ENCODE measurements around the gene RBMS3.
"Not testable (repeated sequence)": the region's sequence is repeated elsewhere in the genome, so short reads cannot be mapped to it uniquely, and the experiment has no call there.

RBMS3 gene

GRCh38 chr3:29393946-29394345 is 113.1 kb downstream of the RBMS3 start:
- DNase-seq, result not testable (repeated sequence)

DNA sequence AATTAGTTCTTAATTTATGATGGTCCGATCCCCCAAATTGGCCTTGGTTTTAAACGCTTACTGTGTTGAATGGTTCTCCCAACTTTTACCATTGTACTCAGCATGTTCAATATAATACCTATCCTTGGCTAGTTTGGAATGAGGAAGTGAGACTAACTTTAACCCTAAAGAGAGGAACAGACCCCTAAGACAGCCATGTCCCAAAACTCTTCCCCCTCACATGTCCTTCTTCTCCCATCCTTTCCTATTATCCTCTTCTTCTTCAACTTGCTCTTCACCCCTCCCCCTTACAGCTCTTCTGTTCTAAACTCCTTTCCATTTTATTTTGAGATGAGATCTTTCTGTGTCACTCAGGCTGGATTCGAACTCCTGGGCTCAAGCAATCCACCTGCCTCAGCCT is 116.5 kb downstream of the RBMS3 start:
- no peak for DNase-seq

DNA sequence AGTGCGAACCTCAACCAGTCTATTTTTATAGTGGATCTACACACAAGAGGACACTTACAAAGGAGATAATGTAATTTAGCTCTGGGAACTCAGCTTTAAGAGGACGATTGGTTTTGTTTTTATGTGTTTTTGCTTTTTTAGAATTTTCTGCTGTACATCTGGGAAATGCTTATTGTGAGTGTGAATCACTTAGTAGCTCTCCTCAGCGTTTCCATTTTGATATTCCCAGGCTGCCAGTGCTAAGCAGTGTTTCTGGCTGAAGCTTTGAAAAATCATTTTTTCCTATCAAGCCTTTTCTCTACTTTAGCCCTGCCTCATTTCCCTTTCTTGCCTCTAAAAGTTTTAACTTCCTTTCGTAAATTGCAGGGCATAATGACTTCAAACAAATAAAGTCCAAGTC is 117.9 kb downstream of the RBMS3 start:
- DNase-seq, result no peak

GRCh38 chr3:29406291-29406832 is 125.5 kb downstream of the RBMS3 start:
- DNase-seq, result no peak

- no peak for DNase-seq
These were observed 127.8 kb downstream of the RBMS3 start for GRCh38 chr3:29408676-29409075.

GRCh38 chr3:29409409-29409808 is 128.5 kb downstream of the RBMS3 start:
- no peak for DNase-seq

DNA sequence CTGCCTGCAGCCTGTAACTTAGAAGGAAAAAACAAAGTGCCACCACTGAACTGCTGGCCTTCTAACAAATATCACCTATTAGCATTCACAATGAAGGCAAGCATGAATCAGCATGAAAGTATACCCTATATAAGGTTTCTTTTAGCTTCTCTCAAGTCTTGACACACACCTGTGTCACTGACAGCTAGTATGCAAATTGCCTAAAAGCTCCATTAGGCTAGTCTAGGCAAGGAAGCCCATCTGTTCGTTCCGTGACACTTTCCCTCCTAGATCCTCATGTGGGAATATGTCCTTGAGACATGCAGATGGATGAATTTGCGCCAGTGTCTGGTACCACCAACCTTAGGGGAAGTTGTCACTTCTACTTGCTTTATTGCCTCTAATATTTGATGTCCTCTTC is 129.3 kb downstream of the RBMS3 start:
- DNase-seq, result no peak

GRCh38 chr3:29410660-29411405 is 130.0 kb downstream of the RBMS3 start:
- no peak for DNase-seq

DNA sequence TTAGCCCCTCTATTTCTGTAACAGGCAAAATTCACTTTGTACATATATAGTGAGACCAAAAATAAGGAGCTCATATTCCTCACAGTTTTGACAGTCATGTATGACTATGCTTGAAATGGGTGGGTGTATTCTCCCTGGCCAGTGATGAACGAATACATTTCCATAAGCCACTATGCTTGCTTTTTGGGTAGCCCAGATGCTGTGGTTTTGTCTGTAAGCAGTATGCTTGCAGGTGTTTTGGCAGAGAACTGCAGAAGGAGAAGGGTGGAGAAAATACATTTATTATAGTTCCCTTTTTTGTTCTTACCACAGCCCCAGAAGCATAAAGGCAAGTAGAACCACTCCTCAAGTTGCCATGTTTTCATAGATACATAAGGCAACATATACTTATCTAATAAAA is 131.2 kb downstream of the RBMS3 start:
- DNase-seq, result no peak

DNA sequence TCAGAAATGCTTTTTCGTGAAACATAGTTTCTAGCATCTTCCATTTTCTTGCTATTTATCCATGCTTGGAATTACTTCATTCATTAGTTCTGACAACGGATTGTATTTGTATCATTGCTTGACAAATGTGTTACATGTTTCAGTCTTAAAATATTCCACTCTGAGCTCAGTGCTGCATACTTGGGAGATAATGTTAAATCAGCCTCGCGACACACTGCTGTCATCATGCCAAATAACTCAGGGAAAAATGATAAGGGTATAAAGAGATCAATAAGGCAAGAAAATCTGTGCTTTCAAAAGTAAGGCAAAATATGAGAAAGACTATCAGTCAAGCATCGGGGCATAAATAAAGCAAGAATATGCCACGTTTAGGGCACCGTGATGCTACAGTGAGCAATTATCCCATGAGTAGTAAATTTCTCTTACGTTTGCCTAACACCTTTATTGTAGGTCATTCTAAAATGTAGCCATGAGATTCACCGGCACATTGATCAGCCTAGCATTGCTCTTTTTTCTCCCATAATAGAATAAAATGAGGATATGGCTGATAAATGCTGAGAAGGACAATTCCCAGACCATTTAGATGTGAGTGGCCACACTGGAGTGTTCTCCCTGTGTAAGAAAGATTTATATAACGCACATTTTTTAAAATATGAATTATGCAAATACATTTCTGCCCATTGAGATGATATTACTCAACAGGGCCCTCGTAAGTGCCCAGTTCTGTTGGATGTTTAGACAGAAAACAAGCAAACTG is 133.8 kb downstream of the RBMS3 start:
- no peak for DNase-seq

GRCh38 chr3:29415482-29416223 is 134.8 kb downstream of the RBMS3 start:
- DNase-seq, result no peak

- no peak for DNase-seq
These were observed 135.6 kb downstream of the RBMS3 start for GRCh38 chr3:29416514-29416913.

DNA sequence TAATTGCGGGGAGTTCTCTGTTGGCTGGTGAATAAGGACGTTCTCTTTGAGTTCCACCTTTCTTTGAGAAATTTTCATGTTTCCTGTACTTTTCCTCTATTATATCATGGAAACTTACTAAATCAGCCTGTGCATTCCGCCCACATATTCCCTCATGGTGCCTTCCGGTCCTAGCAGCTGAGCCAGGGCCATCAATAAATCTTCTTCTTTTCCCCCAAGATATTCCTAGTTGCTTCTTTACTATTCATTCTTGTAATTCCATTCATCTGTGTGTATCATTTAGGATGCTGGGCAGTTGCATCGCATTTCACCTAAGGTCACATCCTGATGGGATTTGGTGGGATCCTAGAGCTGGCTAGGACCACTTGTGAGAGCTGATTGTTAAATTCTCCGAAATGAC is 139.2 kb downstream of the RBMS3 start:
- DNase-seq, result no peak

DNA sequence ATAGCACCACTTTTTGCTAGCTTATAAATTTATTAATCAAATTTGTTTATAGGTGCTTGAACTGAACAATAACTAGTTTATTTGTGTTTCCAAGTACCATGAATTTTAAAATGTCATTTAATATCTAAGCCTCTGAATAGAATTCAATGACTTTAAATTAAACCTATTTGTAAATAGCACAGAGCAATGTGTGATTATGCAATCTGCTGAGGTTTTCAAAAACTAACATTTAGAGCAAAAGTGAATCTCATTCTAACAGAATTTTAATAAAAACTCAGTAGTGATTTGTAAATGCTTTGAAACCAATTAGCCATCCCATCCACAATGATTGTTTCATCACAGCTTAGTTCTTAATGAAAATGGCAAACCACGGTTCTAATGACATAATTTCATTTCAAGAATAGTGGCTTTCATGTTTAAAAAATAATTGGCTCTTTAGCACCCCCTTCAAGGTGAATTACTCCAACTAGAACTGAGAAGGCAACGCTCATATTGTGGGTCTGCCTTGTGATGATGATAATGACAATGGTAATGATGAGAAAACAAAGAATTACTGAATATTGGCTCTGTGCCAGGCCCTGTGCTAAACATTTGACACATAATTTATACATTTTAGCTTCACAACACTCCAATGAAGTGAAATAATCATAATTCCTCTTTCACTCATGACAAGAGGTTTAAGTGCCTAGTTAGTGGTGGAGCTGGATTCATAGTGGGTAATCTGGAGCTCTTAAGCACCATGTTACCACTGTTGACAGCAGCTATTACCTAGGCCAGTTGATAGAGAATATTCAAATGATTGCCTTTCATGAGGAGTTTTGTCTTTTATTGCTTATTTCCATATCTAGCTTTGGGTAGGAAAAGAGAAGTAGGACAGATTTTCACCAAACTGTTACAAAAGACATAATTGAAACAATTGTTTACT is 145.7 kb downstream of the RBMS3 start:
- no peak for DNase-seq

GRCh38 chr3:29427266-29428103 is 146.6 kb downstream of the RBMS3 start:
- no peak for DNase-seq

DNA sequence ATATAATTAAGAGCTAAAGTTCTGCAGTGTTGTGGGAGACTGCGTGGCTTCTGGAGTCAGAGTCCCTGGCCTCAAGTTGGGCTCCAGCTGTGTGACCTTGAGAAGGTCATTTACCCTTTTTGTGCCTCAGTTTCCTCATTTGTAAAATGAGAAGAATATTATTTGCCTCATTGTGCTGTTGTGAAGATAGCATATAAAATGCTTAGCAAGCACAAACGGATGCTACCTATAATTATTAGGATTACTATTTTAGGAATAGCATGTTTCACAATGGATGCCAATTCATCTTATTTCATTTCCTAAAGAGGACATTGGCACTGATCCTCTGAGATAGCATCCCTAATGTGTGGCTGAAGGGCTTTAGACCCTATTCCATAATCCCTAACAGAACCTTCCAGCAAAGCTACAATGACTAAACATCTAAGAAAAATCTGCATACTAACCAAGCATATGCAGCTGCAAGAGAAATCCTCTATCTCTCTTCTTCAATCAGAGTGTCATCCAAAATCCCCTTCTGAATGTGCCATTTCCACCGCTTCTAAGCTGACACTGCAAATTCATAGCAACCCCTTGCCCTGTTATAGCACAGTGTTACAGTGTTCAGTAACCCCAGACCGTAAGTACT is 148.3 kb downstream of the RBMS3 start:
- no peak for DNase-seq

DNA sequence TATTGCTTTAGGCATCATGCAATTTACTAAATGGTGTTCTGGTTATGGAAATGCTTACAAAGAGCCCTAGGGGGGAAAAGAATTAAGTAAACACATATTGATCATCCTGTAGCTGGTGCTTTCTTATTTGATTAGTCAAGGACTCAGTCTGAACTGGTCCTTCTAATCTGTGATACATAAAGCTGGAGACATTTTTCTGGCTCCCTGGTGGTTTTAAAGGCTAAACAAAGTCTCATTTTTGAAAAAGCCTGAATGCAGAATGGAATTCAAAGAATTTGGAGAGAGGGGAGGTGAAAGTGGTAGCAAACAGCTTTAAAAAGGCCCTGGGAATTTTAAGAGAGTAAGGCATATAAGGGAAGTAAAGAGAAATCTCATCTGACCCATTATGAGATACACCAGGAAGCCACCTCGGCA is 149.7 kb downstream of the RBMS3 start:
- no peak for DNase-seq

DNA sequence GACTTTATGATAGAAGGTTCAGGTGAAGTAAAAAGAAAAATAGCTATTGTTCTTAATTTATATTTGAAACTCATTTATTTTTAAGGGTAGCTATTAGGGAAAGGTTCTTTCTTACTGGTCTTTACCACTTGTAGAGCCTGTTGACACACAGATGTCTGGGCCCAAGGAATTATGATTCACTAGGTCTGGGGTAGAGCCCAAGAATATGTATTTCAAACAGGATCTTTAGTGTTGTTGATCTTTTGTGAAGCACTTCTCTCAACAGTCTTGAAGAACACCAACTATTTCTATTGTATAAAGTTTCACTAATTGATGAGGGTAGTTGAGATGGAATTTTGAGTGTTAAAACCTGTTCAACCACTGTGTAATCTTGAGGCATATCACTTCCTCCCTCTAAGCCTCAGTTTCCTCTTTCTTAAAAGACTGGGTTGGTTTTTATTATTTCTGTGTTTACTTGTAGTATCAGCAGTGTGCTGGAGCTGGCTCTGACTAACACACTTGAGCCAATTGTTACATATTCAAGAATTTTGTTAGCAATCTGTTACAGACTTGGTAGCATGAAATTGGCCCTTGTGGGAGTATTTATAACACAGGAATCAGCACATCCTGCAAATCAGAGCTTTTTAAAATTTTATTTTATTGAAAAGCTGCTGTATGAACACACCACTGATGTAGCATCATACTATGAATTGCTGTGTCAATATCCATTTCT is 155.9 kb downstream of the RBMS3 start:
- DNase-seq, result no peak

DNA sequence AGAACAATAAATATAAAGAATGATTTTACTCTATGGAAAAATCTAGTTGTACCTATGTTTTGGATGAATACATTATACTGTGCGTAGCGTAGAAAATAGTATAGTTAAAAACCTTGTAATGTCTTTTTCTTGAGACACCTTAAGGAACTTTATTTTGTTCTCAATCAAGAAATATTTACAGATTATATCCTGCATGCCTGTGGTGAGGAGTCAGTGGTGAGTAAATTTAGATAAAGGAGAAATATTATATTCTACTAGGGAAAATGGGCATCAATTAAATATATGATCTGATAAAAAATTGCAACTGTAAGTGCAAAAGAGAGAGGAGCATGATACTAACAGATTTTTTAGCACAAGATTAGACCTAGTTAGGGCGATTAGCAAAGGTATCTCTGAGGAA is 157.7 kb downstream of the RBMS3 start:
- DNase-seq, result no peak

Measured in stimulated activated CD4-positive, alpha-beta T cell treated with anti-CD3 and anti-CD28 coated beads, Interleukin-2, amount 100 ng/mL, for 48 hours (primary cell).